HG03060 (cell line): Measurements from ENCODE around the gene CRYBA2.

ENCODE experiments used
- ATAC-seq: cut with Tn5 transposase; IDR thresholded peaks from one replicate; pipeline ENCODE4 v1.9.1; 2021; ENCODE audit warnings: low read depth, moderate number of reproducible peaks; ENCODE audit not compliant: unreplicated experiment

The CRYBA2 gene

GRCh38 chr2:219024059-219024458, 30.8 kb upstream of the CRYBA2 start:
- no peak for ATAC-seq

DNA sequence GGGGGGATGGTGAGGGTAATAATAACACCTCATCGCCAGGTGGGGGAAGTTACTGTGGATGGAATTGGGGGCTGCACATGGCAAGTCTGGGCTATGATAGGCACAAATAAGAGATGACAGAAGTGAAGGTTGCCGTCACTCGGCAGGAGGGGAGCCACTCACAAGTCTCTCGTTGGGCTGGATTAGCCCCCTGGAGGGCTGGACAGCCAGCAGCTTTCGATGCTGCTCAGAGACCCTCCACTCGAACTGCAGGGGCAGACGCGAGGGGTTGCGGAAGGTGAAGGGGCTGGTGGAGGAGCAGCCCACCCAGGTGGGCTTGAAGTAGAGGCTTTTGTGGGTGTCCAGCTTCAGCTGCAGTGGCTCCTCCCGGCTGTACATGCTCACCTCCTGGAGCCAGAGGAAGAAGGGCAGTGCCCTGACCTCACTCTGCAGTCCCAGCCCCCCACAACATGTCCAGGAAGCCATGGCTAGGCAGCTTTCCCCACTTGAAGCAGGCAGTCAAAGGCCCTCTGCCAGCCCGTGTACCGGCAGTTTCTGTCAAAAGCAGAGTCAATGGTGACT, 29.9 kb upstream of the CRYBA2 start:
- no peak for ATAC-seq

DNA sequence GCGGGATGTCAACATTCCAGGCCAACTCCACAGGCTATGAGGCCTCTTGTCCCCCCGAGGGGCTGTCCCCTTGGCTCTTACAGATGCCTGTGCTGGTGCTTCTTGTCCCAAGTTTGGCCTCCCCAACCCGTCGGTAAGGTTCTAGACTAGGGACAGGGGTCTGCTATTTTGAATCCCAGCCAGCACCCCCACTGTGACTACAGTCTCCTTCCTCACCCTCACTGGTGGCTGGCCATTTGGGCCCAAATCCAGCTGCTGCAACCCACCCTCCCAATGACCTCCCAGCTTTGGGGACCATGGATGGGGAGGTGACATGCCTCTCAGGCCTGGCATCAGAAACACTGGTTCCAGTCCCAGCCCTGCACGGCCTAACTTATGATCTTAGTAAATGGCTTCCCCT, 29.4 kb upstream of the CRYBA2 start:
- ATAC-seq = no peak

DNA sequence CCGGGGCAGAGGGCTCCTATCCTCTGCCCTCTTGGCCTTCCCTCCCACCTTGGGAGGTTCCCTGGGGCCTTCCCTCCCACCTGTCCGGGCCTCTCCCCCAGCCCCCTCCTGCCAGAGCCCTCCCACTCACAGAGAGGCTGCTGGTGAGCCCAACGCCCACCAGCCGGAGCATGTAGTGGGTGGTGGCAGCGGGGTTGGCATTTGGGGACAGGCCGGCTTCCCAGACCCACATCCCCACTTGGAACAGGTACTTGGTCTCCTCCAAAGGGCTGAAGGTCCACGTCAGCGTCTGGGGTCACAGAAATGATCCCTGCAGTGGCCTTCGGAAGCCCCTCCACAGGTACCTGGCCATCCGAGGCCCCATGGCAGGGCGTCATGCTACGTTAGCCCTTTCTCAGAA, 28.8 kb upstream of the CRYBA2 start:
- no peak for ATAC-seq

GRCh38 chr2:219021591-219021990, 28.4 kb upstream of the CRYBA2 start:
- ATAC-seq = no peak

- no peak for ATAC-seq
These were observed 27.6 kb upstream of the CRYBA2 start for GRCh38 chr2:219020604-219021365.

DNA sequence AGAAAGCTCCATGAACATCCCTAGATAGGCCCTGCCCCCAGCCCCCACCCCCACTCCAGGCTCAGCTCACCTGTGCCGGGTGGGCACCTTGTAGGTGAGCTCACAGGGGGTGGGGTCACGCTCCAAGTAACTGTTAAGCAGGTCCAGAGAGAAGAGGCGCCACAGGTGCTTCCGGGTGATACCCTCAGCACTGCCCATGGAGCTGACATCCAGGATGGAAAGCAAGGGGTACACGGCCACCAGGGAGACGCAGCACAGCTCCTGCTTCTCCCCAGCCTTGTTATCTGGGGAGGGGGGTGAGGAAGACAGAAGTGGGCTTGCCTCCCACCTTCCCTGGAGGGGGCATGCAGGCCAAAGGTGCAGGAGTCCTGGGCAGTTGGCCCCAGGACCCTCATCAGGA, 26.2 kb upstream of the CRYBA2 start:
- no peak for ATAC-seq

- ATAC-seq = no peak
These were observed 25.5 kb upstream of the CRYBA2 start for GRCh38 chr2:219018726-219019125.

GRCh38 chr2:219018286-219018685, 25.1 kb upstream of the CRYBA2 start:
- no peak for ATAC-seq

GRCh38 chr2:219017201-219017931, 24.1 kb upstream of the CRYBA2 start:
- ATAC-seq = no peak

- no peak for ATAC-seq
These were observed 23.5 kb upstream of the CRYBA2 start for GRCh38 chr2:219016721-219017120.

DNA sequence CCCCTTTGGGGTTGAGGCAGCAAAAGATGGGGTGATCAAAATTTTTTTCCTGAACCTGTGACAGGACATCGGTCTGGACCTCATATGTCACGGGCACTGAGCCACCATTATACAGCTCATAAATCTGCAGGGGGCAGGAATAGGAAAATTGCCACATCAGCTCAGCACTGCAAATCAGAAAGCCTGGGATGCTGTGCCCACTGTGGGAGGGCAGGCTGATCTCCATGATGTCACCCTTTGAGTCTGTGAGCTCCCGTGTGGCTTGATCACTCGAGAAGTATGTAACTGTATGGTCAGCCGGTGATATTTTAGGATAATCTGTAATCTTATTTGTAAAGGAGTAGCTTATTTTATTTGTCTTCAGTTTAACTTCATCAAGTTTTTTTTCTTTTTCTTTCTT, 17.7 kb upstream of the CRYBA2 start:
- ATAC-seq = no peak

DNA sequence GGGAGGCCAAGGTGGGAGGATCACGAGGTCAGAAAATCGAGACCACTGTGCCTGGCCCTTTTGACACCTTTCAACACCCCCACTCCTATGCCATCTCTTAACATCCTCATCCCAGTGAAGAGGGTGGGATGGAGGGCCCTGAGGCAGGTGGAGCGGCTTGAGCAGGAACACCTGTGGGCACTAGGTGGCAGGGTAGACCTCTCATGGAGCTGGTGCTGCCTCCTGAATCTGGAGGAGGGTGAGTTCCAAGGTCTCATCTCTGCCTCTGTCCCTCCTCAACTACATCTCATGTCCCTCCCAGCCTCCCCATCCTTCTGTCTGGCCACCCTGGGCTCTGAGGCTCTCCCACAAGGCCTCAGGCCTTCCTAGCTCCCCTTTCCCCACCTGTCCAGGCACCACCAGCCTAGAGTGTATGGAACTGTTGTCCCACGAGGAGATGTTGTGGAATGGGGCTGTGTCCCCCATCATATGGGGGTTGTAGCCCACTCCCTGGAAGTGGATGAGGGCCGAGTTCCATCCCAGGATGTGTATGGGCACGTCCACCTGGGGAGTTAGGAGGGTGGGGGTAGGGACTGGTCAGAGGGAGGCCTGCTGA, 17.0 kb upstream of the CRYBA2 start:
- ATAC-seq = no peak

GRCh38 chr2:219009294-219009693, 16.1 kb upstream of the CRYBA2 start:
- ATAC-seq = no peak

DNA sequence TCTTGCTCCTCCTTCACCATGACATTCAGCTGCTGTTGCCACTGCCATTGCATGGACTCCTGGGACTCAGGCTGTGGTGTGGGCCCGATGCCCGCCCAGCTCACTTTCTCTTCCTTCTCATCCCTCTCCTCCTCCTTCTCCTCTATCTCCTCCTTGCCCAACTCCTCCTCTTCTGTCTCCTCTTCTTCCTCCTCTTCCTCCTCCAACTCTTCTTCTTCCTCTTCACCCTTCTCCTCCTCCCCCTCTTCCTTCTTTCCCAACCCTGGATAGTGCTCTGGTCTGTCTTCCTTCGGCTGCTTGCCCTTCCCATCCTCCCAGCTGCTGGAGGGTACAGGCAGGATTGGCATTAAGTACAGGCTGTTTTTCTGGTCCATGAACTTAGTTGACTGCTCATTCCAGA, 10.8 kb upstream of the CRYBA2 start:
- no peak for ATAC-seq

DNA sequence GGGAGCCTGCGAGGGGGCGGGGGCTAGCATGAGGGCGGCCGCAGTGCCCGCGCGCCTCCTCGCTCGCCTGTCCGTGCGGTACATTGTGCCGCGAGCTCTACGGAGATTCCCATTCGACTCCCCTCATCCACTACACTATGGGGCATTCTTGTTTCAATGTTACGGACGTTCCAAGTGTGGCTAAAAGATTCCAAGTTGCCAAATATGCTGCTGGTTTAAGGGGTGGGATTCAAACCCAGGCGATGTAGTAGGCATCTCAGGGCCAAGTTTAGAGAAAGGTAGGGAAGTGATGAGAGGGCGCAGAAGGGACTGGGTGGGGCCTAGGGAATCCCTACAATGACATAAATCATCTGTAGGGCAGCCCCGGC, 10.0 kb upstream of the CRYBA2 start:
- no peak for ATAC-seq

- no peak for ATAC-seq
These were observed 9.4 kb upstream of the CRYBA2 start for GRCh38 chr2:219002395-219003266.

DNA sequence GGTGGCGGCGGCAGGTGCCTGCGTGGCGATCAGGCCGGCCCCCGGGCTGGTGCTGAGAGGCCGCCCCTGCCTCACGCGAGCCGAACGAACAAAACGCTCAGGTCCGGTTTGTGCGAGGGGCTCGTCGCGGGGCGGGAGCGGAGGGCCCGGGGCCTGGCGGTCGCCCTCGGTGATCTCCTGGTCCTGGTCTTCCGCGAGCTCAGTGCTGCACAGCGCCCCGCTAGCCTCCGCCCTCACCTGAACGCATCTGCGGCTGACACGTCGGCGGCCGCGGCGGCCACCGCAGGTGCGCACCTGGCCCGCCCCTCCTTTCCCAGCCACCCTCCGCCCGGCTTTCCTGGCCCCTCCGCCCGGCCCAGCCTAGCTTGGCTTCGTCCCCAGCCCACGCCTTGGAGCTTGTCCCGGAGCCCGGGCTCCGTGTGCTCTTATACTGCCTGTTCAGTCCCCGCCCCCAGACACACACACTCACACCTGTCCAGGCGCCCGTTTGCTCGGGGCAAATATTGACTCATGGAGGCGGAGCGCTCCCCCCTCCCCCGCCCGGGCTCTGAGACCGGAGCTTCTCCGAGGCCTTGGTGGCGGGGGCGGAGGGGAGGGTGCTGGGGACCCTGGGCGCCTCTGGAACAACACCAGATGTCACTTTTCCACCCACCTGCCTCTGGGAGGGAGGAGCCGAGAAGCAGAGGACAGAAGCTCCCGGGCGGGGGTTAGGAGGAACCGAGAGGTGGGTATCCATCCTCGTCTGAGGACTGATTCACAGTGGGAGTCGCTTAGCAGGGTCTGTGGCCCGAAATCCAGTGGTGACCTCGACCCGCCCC, 8.6 kb upstream of the CRYBA2 start:
- no peak for ATAC-seq

DNA sequence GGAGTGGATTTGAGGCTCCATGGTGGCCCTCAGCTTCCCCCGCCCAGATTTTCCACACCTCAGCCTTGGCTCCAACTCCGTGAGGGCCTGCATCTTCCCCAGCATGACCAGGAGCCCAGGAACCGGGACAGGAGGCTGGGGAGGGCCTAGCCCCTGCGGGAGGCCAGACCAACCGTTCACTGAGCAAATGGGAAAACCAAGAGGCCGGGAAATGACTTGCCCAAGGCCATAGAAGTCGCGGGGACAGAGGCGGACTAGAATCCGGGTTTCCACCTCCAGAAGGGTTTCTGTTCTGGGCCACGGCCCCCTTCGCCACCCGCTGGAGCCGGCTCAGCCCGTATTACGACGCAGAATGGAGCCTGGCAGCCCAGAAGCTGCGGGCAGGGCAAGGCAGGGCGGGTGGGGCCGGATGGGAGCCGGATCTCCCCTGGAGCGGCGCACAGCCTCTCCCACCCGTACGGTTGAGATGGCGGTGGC, 7.9 kb upstream of the CRYBA2 start:
- no peak for ATAC-seq

DNA sequence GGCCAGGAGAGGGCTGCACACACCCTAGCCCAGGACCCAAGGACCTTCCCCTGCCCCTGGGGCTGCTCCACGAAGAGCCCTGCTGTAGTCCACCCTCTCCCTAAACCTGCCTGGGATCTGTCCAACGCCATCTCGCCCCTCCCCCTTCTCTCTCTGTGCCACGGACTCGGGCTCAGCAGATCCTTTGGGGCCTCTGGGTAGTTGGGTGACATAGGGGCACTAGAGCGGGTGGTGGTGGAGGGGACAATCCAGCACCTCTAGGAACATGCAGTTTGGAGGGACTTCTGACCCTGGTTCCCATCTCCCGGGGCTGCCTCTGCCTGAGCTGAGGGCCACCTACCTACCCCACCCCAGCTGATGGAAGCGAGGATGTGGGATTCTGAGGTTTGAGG, 7.3 kb upstream of the CRYBA2 start:
- no peak for ATAC-seq
